Spleen (tissue), 11 donors: ENCODE data around the gene CCDC192. TPM values are rescaled to one million over a fixed set of nuclear protein-coding genes. Genes with fewer than 3 reads are reported as not detected.

ENCODE experiments used
- DNase-seq: peaks from one replicate; pipeline ENCODE4 v3.0.0-alpha.2; 2020
- H3K27ac ChIP-seq, 8 donors: fragments of 200-600 bp; sonication (generic) in 7 of 8; 1 replicate in 4 of 8; 2 replicates in 4 of 8; pipeline versions ENCODE4 v1.5.0 to v1.8.0; 2016 to 2021; ENCODE audit warnings: inconsistent platforms in 4 of 8, mild to moderate bottlenecking in 4 of 8, moderate library complexity in 1 of 8
- H3K27me3 ChIP-seq, 7 donors: fragments of 200-600 bp; sonication (generic) in 6 of 7; replicated peaks in 1 of 7; 1 replicate in 4 of 7; 2 replicates in 3 of 7; pipeline versions ENCODE4 v1.5.0 to v1.8.0; 2016 to 2021; ENCODE audit warnings: inconsistent platforms in 3 of 7, mild to moderate bottlenecking in 1 of 7
- H3K36me3 ChIP-seq, 6 donors: fragments of 200-600 bp; sonication (generic) in 5 of 6; 1 replicate in 4 of 6; 2 replicates in 2 of 6; pipeline versions ENCODE4 v1.5.0 to v1.8.0; 2016 to 2021; ENCODE audit warnings: inconsistent platforms in 2 of 6
- H3K4me1 ChIP-seq, 6 donors: fragments of 200-600 bp; sonication (generic) in 5 of 6; 1 replicate in 3 of 6; 2 replicates in 3 of 6; pipeline versions ENCODE4 v1.5.0 to v1.8.0; 2016 to 2021; ENCODE audit warnings: inconsistent platforms in 3 of 6
- H3K4me3 ChIP-seq, 8 donors: fragments of 200-600 bp; sonication (generic) in 7 of 8; 1 replicate in 4 of 8; 2 replicates in 4 of 8; pipeline versions ENCODE4 v1.5.0 to v1.8.0; 2016 to 2021; ENCODE audit warnings: inconsistent platforms in 4 of 8, mild to moderate bottlenecking in 4 of 8, moderate library complexity in 2 of 8
- H3K9me3 ChIP-seq, 8 donors: fragments of 200-600 bp; sonication (generic) in 7 of 8; 1 replicate in 4 of 8; 2 replicates in 4 of 8; pipeline versions ENCODE4 v1.5.0 to v1.8.0; 2016 to 2021; ENCODE audit warnings: inconsistent platforms in 4 of 8
- POLR2A ChIP-seq, 3 donors: fragments of 450-650 bp; IDR thresholded peaks; one replicate each; pipeline ENCODE4 v1.5.1; 2017; ENCODE audit warnings: antibody characterized with exemption in 3 of 3, mild to moderate bottlenecking in 1 of 3
- POLR2AphosphoS5 ChIP-seq, 3 donors: sonication (generic); formaldehyde crosslinking; IDR thresholded peaks; one replicate each; pipeline ENCODE4 v1.5.1; 2017; ENCODE audit warnings: antibody characterized with exemption in 3 of 3
- intact Hi-C: fragments of 100-400 bp; cut with DNase I; formaldehyde crosslinking; loops from one replicate; pipeline ENCODE4 v1.15.0; 2023; ENCODE audit warnings: low total_unique reads
- polyA plus RNA-seq, 3 donors: library from polyadenylated mRNA; stranded (reverse); fragments of 200-250 nt; gene quantifications; one replicate each; pipeline ENCODE4 v1.2.1, GENCODE V29; 2013
- total RNA-seq, 7 donors: library from RNA; depleted of rRNA in 3 of 7; stranded (reverse); fragments of >200 nt in 3 of 7; fragmentation: NEBNext Ultra II Directional in 4 of 7; extraction: Animal tissue kit (Norgen Biotek cat#: 25700) in 4 of 7; gene quantifications; one replicate each; pipeline versions ENCODE4 v1.1.0 to v1.2.1, GENCODE V29; 2016 to 2021
- TF ChIP-seq, protein P1 (sequence below), 11 experiments: fragments of 200-600 bp in 7 of 11; fragments of 450-650 bp in 4 of 11; sonication (generic) in 4 of 11; IDR thresholded peaks in 8 of 11; conservative IDR thresholded peaks in 3 of 11; 1 replicate in 7 of 11; 2 replicates in 4 of 11; pipeline versions ENCODE4 v1.4.0 to v1.8.0; 2016 to 2021; ENCODE audit warnings: antibody characterized with exemption in 11 of 11, inconsistent platforms in 4 of 11, mild to moderate bottlenecking in 1 of 11
- donor health status: healthy with polysubstance abuse.
- donor health status: DM: no; HTN: no; CAD: no; lungs with moderate emphysema.
- donor health status: DM: no; HTN: no; CAD: no.
- donor health status: Bipolar disorder and iron deficiency.
- donor health status: healthy.
- donor health status: DM: no; HTN: no; CAD: no.
- donor health status: DM: yes; HTN: yes; CAD: no.

Gene CCDC192
- total and polyA plus RNA-seq, 10 donors: not detected

DNA sequence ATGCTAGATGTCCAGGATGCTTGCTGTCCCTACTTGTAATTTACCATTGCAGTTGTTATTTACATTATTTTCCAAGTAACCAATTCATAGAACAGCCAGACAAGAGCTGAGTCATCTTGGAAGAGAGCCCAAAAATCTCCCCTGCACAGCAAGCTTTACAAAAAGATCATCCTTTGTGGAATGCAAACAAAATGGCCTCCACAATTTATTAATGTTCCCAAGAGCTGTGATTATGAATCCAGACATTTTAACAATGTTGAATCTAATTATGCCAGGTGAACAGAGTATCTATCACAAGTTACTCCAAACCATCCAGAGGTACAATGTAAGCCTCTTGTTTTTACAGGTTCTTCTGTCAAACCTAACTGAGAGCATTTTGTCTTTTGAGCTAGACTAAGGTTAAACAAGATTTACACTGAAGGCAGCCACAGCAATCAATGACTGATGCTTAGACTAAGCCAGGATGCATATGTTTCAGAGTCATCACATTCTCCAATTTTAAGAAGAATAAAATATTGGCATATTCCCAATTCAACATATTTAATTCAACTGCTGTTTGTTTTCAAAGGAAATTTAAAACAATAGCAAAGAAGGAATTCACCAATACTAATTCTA lies 285.1 kb downstream of the CCDC192 start:
- no peak overlapping the region for H3K4me3 ChIP-seq
- intact Hi-C loops: no loop called here
- TF ChIP-seq, protein P1, sequence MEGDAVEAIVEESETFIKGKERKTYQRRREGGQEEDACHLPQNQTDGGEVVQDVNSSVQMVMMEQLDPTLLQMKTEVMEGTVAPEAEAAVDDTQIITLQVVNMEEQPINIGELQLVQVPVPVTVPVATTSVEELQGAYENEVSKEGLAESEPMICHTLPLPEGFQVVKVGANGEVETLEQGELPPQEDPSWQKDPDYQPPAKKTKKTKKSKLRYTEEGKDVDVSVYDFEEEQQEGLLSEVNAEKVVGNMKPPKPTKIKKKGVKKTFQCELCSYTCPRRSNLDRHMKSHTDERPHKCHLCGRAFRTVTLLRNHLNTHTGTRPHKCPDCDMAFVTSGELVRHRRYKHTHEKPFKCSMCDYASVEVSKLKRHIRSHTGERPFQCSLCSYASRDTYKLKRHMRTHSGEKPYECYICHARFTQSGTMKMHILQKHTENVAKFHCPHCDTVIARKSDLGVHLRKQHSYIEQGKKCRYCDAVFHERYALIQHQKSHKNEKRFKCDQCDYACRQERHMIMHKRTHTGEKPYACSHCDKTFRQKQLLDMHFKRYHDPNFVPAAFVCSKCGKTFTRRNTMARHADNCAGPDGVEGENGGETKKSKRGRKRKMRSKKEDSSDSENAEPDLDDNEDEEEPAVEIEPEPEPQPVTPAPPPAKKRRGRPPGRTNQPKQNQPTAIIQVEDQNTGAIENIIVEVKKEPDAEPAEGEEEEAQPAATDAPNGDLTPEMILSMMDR (IDR thresholded peaks at IDR 0.05 in 8 of 11, conservative IDR thresholded peaks at IDR 0.05 in 3 of 11): no peak
- TF ChIP-seq POLR2A (IDR thresholded peaks at IDR 0.05) (no peak), POLR2AphosphoS5 (IDR thresholded peaks at IDR 0.05) (no peak)
- H3K36me3 ChIP-seq: no peaks in the 10 kb centered on the region
- no peaks in the 10 kb centered on the region for H3K4me1 ChIP-seq
- DNase-seq: no peak
- no peak overlapping the region for H3K27ac ChIP-seq
- H3K9me3 ChIP-seq: peaks cover 0 to 10% (median 0%) of the 10 kb centered on the region in 8 donors
- H3K27me3 ChIP-seq: no peaks in the 10 kb centered on the region

Other genes starting within 250 kb of the CCDC192 start
- gene PRRC1, start 185.8 kb upstream of the CCDC192 start, total RNA-seq: 10 to 100 TPM; 35.4 to 45.9 (median 40.3) TPM
- gene PRRC1, start 185.8 kb upstream of the CCDC192 start, polyA plus RNA-seq: 10 to 100 TPM; 11.9 to 16.4 (median 16.1) TPM
- not detected for gene CTXN3, start 54.3 kb upstream of the CCDC192 start, total RNA-seq
- not detected for gene CTXN3, start 54.3 kb upstream of the CCDC192 start, polyA plus RNA-seq